ENCODE results near the gene FBXO46. TPM values are rescaled to one million over a fixed set of nuclear protein-coding genes. Genes with fewer than 3 reads are reported as not detected.

FBXO46 gene
- total RNA-seq, 1 experiment from 2014 or later = 40.1 TPM

GRCh38 chr19:45767881-45768654 lies 37.4 kb upstream of the FBXO46 start:
- DNase-seq (ENCODE audit: low spot score) = peak; percentile 69
- CTCF ChIA-PET = interaction anchor here (0.5 to 5.6 kb wide), 20 partner anchors 8 to 309 kb away, joined by 3 to 175 read pairs (median 10); partner anchors contain the start of genes DMPK, FBXO46, FOXA3 and QPCTL
- TF ChIP-seq MXD4 (CRISPR knock-in tag; IDR thresholded peaks at IDR 0.05; ENCODE audit: borderline replicate concordance) (no peak), HMGA2 (CRISPR knock-in tag; IDR thresholded peaks at IDR 0.05) (no peak), NR1H2 (CRISPR knock-in tag; IDR thresholded peaks at IDR 0.05) (no peak), FOXP1 (CRISPR knock-in tag; IDR thresholded peaks at IDR 0.05; ENCODE audit: borderline replicate concordance) (no peak; the same call in 1 of the 2 replicates), ZNF317 (CRISPR knock-in tag; IDR thresholded peaks at IDR 0.05; ENCODE audit: borderline replicate concordance, low read depth) (0 out of 2 replicates have a peak, but pooled peaks have one; percentile 20), MLX (CRISPR knock-in tag; IDR thresholded peaks at IDR 0.05) (0 out of 2 replicates have a peak, but pooled peaks have one; percentile 55), ATF1 (CRISPR knock-in tag; IDR thresholded peaks at IDR 0.05) (0 out of 2 replicates have a peak, but pooled peaks have one; percentile 61), RELA (CRISPR knock-in tag; IDR thresholded peaks at IDR 0.05; ENCODE audit: borderline replicate concordance) (peak; percentile 83; the same call in 1 of the 2 replicates), CREB1 (CRISPR knock-in tag; IDR thresholded peaks at IDR 0.05) (0 out of 2 replicates have a peak, but pooled peaks have one; percentile 28), RORB (CRISPR knock-in tag; IDR thresholded peaks at IDR 0.05) (no peak; the same call in 1 of the 2 replicates), HMGXB4 (CRISPR knock-in tag; IDR thresholded peaks at IDR 0.05) (peak; percentile 84; the same call in 1 of the 2 replicates), E2F5 (CRISPR knock-in tag; IDR thresholded peaks at IDR 0.05) (peak; percentile 69; the same call in 1 of the 2 replicates), TEAD4 (CRISPR knock-in tag; IDR thresholded peaks at IDR 0.05) (0 out of 2 replicates have a peak, but pooled peaks have one; percentile 43), ELF4 (CRISPR knock-in tag; IDR thresholded peaks at IDR 0.05; ENCODE audit: low read depth) (0 out of 2 replicates have a peak, but pooled peaks have one; percentile 33), ZNF281 (CRISPR knock-in tag; IDR thresholded peaks at IDR 0.05) (no peak), MAX (CRISPR knock-in tag; IDR thresholded peaks at IDR 0.05) (peak; percentile 56), GABPB1 (CRISPR knock-in tag; IDR thresholded peaks at IDR 0.05) (no peak; the same call in 1 of the 2 replicates), NFATC4 (CRISPR knock-in tag; IDR thresholded peaks at IDR 0.05) (no peak)
- Mint-ChIP-seq H3K4me3 (peak overlapping the region; percentile 79), H3K27ac (no peak overlapping the region), H3K4me1 (peaks cover 26% of the 10 kb centered on the region), H3K36me3 (no peaks in the 10 kb centered on the region), H3K9me3 (no peaks in the 10 kb centered on the region), H3K27me3 (ENCODE audit: low read depth) (no peaks in the 10 kb centered on the region; the same call in 1 of the 2 replicates)
- no peak for ATAC-seq
- POLR2A ChIA-PET = interaction anchor here (0.6 to 4.8 kb wide), 22 partner anchors 11 to 370 kb away, joined by 3 to 115 read pairs (median 5); partner anchors contain the start of genes DMPK, DMWD, EML2 and FBXO46
